Germinal center (tissue), 1 donor: ENCODE data around the gene IZUMO4.

Experiments used
- DNase-seq: peaks from one replicate; pipeline ENCODE4 v3.0.0; 2012; ENCODE audit warnings: mixed read lengths, low spot score

Gene IZUMO4

DNA sequence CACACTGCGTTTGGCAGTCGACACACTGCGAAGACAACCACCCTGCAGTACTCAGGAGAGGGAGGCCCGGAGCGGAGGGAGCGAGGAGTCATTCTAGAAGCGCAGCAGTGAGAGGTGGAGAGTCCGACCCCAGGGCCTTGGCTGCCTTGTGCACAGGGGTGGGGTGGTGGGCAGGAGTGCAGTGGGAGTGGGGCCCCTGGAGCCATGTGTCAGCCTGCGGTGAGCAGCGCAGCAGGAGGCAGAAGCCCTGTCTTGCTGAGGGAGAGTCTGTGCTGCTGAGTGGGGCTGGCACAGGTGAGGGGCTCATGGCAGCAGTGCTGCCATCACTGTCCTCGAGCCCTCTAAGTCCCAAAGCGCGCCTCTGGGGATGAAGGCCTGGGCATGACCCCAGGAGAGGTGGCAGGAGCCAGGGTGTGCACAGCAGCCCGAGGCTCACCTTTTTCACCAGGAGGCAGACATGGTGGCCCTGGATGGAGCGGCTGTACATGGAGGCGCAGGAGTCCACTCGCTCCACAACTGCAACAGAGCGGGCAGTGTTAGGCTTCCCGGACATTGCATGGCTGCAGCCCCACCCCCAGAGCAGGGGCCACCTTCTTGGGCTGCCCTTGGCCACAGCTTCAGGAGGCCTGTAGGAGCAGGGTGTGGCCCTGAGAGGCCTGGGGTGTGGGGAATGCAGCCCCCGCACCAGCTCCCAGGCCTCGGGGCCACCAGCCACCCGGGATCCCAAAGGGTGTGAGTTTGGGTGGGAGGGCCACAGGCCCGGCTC, 11.7 kb downstream of the IZUMO4 start:
- DNase-seq: no peak

DNA sequence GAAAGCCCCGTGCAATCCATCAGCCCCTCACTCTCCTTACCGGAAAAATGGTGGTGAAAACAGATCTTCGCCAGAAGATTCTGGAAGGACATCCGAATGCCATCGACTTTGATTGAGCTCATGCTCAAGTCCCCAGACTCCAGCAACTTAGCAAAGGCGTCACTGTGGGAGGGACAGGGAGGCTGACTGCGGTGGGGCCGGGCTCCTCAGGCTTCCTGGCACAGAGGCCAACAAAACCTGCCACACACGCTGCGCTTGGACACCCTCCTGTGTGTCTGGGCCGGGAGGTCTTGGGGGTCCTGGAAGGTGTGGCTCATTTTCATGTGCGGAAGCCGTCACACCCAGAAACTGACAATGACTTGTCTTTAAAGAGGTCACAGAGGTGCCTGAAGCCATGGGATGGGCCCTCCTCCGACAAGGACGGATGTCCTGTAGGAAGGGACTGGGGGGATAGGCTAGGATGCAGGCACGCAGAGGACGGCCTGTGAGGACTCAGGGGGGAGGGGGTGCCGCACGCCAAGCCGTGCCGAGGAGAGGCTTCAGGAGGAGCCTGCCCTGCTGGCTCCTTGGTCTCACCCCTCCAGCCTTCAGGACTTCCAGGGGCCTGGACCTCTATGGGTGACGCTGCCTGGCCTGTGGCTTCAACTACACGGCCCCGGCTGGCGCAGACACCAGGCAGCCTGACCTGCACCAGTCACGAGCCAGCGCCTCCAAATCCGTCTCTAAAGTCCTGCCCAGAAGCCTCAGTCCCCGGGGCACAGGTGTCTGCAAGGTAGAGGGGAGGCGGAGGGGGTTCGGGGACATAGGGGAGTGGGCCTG, 12.5 kb downstream of the IZUMO4 start:
- DNase-seq: no peak

DNA sequence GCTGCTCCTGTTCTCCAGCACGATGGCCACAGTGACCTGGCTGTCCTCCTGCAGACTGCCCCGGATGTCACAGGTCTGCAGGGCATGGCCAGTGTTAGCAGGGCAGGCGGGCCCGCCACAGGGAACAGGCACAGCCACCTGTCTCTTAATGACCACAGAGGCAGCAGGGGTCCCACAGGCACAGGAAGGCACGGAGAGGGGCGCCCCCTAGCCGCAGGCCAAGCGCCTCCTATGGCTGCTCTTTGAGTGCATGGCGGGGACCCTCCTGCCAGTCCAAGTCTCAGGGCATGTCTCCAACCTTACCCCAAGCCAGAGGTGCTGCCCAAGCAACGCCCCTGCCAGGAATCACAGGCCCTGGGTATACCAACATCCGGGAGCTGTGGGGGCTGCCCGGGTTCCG, 14.1 kb downstream of the IZUMO4 start:
- no peak for DNase-seq

DNA sequence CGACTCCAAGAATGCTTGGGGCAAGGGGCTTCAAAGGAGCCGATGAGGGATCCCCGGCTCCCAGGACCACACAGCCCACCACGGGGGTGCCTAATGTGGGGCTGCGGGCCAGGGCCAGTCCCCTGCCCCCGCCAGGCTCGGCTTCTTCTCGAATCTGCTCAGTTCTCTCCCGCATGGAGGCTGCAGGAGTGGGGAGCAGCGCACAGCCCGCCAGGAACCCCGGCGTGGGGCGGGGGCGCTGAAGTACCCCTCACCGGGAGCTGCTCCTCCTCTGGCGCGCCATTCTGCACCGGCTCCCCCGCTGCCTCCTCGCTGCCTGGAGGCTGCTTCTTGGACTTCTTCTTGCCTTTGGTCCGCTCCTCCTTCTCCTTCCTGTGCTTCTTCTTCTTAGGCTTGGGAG, 14.7 kb downstream of the IZUMO4 start:
- DNase-seq: no peak

DNA sequence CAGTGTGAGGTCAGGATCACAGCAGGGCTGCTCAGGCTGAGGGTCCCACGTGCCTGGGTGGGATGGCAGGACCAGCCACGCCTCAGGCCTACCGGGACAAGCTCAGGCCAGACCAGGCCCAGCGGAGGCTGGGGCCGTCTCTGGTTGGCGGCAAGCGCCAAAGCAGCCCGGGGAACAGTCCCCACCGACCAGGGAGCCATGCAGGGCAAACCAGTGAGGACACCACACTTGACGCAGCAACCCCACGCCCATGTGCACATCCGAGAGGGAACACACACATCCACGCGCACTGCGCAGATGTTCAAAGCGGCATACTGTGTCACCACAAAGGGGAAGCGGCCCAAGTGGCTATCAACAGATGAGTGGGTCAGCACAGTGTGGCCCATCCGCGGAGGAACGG, 15.2 kb downstream of the IZUMO4 start:
- DNase-seq: no peak

DNA sequence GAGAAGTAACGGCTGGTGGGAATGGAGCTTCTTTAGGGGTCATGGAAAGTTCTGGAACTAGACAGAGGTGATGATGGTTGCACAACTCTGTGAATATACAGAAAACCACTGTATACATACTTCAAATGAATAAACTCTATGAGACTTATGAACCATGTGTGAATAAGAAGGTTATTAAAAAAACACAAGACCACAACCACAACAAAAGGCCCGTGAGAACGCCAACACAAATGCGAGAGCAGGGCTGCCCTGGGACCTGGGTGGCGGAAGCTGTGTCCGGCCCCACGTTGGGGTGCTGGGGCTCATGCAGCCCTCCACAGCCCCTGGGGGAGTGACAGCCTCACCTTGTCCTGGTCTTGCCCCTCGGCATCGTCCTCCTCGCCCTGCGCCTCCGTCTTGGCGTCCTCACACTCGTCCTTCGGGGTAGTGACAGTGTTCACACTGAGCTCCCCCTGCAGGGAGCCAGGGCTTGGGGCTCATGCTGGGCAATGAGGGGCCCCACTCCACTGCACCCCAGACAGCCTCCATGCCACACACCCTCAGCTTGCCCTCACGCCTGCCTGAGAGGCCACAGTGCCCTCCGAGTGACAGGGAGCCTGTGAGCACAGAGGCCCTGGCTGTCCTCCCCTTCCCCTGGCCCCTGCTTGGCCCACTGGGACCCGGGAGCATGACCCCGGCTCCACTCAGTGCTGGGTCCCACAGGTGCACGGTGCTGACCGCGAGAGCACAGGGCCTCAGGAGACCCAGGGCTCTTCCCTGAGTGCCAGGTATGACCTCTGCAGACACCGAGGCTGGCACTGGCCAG, 16.0 kb downstream of the IZUMO4 start:
- no peak for DNase-seq

DNA sequence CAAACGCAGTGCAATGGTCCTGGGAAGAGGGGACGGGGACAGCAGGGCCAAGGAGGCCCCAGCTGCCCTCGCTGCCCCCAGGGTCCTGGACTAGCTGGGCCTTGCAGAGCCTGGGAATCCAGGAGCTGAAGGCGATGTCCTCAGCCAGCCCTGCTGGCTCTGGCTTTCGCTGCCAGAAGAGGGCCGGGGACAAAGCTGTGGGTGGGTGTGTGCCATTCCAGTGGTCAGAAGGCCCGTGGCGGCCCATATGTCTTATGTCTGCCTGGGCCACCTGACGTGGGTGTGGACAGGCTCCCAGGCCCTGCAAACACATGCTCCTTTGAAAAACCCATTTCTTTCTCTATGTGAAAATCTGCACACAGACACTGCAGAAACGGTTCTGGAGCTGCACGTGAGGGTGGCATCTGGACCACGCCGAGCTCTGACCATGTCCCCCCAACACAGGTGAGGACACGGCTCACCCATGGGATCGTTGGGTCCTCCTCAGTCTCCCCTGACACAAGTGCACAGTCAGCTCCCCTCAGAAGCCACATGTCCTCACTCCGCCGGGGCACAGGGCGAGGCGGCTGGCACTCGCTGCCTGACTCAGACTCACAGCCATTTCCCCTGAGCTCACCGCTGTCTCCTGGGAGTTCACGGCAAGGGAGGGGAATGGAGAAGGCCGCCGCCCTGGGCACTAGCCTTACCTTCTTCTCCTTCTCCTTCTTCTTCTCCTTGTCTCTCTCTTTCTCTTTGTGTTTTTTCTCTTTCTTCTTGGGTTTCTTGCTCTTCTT, 16.9 kb downstream of the IZUMO4 start:
- DNase-seq: no peak

DNA sequence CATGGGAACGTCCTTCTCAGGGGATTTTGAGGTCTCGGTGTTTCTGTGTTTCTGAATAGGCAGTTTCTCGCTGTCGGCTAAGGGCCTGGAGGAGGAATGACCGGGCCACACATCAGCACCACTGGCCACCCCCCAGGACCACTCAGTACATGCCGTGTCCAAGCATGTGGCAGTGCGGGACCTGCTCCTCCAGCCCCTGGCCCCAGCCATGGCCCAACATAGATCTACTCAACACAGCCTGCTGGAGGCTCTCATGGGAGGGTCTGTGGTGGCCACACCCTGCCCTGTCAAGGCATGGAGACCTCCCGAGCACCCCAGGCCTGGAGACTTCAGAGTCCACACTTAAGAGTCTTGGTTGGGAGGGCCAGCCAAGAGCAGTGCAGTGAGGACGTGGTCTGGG, 17.5 kb downstream of the IZUMO4 start:
- no peak for DNase-seq

DNA sequence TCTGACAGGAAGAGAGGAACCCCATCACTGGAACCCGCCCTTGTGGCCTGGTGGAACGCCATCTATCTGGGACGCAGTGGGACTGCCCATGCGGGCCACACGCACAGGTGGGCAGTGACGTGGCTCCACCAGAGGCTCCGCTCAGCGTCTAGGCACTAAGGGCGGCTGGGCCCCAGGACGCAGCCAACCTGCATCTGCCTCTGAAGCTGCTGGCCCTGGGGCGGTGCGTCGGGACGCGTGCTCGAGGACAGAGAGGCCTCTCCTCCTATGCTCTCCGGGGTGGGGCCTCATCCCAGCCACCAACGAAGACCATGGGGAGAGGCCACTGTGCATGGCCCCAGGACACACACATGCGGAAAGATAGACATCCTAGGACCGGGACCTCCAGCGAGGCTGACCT, 18.1 kb downstream of the IZUMO4 start:
- DNase-seq: no peak

DNA sequence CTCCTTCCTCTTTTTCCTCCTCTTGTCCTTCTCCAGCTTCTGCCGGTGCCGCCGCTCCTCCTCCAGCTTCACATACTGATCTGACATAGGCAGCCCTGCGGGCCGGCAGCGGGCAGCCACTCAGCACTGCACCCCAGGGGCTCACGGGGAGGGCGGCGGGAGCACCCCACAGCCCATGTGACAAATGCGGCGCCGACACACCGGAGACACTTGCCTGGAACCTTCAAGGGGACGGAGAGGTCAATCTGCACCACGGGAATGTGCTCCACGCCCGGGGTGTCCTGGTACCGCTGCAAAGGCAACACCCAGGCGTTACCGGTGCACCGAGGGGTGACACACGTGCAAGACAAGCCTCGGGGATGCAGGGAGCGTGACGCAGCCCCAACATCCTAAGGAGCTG, 18.6 kb downstream of the IZUMO4 start:
- no peak for DNase-seq

DNA sequence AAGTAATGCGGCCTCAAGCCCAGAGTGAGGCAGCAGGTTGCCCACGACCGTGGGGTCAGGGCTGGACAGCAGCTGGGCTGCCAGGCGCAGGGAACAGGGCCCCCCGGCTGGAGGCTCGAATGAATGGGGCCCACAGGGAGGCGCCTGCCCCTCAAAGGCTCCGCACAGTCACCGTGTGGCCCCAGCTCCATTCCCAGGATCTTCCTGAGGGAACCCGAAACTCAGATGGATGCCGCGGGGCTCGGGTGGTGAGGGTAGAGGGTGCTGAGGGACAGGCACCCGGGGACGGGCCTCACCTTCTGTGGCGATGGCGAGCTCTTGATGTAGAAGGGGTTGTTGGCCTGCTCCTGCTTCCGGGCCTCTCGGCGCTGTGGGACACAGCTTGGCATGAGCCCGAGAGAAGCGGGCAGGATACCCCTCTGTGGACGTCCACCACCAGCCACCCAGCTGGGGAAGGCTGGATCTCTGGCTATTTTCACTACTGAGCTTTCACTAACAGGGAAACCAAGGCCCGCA, 19.3 kb downstream of the IZUMO4 start:
- DNase-seq: no peak

DNA sequence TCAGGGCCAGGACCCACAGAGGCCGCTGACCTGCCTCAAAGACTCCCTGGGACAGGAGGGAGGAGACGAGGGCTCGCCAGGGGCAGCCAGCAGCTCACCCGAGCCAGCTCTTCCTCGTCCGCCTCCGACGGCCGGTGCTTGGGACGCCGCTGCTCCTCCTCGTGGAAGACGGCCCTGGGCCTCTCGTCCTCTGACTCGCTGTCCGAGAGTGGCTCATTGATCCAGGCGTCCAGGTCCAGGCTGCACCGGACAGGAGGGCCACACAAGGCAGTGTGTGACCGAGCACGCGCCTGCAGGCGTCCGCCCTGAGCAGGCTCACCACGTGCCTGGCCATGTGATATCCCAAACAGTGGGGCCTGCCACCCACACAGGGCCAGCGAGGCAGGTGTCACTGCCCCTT, 19.8 kb downstream of the IZUMO4 start:
- no peak for DNase-seq

DNA sequence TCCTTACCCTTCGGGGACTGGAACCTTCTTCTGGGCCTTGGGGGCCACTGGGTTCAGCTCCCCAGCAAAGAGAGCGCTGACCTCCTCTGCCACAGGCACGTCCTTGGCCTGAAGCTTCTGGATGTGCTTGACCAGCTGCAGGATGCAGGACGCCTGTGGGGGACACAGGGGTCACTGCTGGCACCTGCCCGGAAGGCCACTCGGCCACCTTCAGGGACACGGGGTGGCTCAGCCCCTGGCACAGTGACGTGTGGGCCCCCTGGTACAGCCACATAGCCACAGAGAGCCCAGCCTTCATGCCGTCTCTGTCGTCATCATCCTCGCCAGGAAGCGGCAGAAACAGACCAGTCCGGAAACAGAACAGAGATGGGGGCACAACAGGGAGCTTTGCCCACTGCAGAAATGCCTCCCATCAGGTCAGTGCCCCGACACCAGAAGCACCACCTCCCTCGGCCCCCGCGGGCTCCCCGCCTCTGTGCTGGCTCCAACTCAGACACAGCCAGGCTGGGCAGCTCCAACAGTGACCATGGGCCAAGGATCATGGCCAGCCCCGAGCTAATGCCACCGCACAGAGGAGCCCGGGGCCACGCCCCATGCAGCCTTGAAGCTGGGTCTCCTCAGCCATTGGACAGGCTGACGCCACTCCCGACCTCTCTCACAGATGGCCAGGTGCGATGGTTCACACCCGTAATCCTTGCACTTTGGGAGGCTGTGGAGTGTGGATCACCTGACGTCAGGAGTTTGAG, 20.7 kb downstream of the IZUMO4 start:
- DNase-seq: no peak

DNA sequence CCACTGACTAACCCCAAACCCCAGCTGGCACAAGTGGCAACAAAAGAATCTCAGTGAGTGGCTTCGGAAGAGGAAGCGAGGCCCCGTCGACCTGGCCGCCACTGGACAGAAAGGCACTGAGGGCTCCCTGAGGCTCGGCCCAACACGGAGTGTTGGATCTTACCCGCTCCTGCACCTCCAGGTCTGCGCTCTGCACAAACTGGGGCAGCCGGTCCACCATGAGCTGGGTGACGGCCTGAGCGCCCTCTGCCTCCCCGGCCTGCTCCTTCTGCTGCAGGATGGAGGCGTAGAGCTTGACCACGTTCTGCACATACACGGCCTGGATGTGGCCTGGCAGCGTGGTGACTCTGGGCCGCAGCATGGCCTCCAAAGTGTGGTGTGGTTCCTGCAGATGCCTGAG, 21.7 kb downstream of the IZUMO4 start:
- no peak for DNase-seq

DNA sequence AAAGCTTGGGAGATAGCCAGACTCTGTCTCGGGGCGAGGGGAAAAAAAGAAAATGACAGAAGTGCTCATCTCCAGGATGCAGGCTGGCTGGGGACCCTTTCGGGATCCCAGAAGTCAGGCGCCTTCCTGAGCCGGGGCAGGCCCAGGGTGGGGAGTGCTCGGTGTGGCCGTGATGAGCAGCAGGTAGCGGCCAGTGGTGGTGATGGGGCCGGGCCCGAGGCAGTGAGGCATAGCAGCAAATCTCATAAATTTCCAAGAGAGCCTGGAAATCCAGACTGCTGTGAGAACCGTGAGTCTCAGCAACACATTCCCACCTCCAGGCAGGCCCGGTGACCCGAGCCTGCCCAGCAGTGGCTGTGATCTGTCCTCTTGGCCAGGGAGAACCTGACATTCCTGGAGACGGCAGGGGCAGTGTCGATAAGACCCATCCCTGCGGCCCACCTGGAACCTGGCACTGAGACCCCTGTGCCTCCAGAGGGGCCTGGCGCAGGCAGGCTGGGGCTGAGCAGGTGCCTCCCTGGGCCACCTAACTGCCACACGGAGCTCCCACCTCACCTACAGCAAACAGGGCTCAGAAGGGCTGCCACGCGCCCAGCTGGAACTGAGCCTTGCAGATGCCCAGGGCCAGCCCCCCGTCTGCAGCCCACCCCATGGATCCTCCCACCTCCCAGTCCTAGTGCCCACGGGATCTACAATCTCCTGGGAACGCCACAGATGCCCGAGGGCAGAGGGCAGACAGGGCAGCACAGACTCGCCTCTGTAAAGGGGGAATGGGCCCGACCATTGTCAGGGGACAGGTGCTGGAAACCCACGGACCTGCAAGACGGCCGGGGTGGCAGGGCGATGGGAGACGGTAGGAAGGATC, 23.4 kb downstream of the IZUMO4 start:
- DNase-seq: no peak

DNA sequence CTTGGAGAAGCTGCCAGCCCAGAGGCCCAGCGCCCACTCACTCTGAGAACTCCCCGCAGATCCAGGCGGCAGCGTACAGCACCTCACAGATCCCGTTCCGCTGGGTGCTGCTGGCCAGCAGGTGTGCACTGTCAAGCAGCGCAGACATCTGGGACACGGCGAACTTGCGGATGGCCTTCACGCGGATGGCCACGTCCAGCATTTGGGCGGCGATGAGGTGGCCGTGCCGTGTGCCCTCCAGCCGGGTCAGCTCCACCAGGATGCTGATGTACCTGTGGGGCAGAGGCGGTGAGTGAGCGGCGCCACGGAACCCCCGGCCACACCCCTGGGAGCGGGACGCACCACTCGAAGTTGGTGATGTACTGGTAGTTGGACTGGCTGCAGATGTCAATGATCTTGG, 24.1 kb downstream of the IZUMO4 start:
- DNase-seq: no peak

DNA sequence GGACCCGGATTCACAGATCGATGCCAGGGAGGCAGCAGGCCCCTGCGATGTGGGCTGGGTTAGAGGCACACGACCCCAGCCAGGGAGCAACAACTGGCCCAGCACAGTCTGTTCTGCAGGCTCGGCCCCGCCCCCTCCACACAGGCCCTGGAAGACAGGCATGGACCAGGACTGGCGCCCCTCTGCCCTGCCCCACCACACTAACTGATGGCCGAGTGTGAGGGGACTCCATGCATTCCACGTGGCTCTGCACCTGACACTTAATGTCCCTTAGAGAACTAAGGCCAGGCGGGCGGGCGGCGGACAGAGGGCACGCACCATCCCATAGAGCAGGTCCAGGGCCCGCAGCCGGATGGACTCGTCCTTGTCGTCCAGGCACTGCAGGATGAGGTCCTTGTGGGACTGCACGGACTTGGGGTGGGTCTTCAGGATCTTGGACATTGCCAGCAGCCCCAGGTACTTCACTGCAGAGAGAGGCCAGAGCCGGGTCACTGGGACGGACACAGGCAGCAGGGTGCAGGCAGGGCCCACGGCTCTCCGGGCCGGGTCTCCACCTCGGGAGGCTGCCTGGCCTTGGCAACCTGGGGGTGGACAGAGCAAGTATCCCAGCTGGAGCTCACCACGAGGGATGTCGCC, 24.8 kb downstream of the IZUMO4 start:
- DNase-seq: no peak

DNA sequence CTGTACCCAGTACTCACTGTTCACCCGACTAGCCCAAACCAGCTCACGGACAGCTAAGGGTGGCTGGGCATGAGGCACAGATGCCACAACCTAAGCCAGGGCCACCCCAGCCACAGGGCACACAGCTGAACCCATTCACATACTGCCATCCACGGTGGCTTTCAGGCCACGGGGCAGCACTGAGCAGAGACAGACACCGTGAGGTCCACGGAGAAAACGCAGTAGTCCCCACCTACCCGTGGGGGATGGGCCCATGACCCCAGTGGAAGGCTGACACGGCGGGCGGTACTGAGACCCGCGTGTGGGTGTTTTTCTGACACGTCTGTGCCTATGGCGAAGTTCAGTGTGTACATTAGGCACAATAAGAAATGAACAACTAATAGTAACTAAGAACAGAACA, 25.5 kb downstream of the IZUMO4 start:
- no peak for DNase-seq

DNA sequence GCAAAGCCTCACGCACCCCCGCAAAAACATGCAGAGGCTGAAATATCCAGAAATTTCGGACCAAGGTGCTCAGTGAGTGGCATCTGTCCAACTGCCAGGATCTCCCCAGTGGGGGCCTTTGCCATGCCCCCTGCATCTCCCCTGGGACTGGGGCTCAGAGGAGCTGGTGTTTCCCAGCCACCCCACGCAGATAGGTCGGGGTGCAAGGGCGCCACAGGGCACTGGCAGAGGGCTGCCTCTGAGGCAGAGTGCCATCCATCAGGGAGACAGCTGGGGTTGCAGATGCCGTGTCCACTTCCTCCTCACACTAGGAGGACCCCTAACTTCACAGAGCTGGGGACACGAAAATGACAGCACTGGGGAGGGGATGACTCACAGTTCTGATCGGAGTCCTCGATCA, 26.3 kb downstream of the IZUMO4 start:
- DNase-seq: no peak
